IgD-negative memory B cell (primary cell): Measurements from ENCODE around the gene ZNF710. TPM values are rescaled to one million over a fixed set of nuclear protein-coding genes. Genes with fewer than 3 reads are reported as not detected.

Experiments
- H3K27ac Mint-ChIP-seq, 3 donors: one replicate each; pipeline ENCODE4 v1.8.0; 2020 to 2022; ENCODE audit warnings: mild to moderate bottlenecking in 3 of 3, mixed read lengths in 3 of 3, moderate library complexity in 1 of 3
- H3K27me3 Mint-ChIP-seq: one replicate; pipeline ENCODE4 v1.8.0; 2021; ENCODE audit warnings: mixed read lengths
- H3K36me3 Mint-ChIP-seq: one replicate; pipeline ENCODE4 v1.8.0; 2020; ENCODE audit warnings: mild to moderate bottlenecking, mixed read lengths
- H3K4me1 Mint-ChIP-seq, 3 donors: one replicate each; pipeline ENCODE4 v1.8.0; 2020 to 2022; ENCODE audit warnings: mixed read lengths in 3 of 3, mild to moderate bottlenecking in 1 of 3
- H3K4me3 Mint-ChIP-seq, 4 donors: one replicate each; pipeline ENCODE4 v1.8.0; 2020 to 2022; ENCODE audit warnings: mild to moderate bottlenecking in 4 of 4, mixed read lengths in 4 of 4, moderate library complexity in 3 of 4
- H3K9me3 Mint-ChIP-seq, 3 donors: one replicate each; pipeline ENCODE4 v1.8.0; 2020 to 2021; ENCODE audit warnings: mixed read lengths in 3 of 3, mild to moderate bottlenecking in 1 of 3
- polyA plus RNA-seq: library from polyadenylated mRNA; unstranded; fragments of 300-500 nt; fragmentation: Illumina TruSeq; gene quantifications from one replicate; pipeline ENCODE4 v1.2.3, GENCODE V29; 2021

ZNF710 gene
- polyA plus RNA-seq, 1 donor from 2014 or later: 3.6 TPM

DNA sequence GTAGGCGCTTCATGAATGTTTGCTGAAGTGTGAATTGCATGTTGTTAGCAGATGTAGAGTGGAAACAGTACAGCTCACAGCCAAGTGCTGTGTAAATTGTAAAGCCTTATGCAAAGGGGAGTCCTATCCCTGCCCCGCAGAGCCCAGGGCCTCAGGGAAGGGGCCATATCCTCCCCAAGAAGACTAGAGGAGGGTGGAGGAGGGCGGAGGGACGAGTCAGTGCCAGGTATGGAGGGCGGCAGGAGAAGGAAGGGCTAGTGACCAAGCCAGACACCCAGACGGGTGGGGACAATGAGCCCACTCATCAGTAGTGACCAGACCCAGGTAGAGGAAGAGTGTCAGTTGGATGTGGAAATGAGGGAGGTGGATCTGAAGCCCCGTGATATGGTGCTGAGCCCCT is 45.2 kb downstream of the ZNF710 start:
- Mint-ChIP-seq H3K27ac (peak overlapping the region in 2 of 3 donors; percentile 69 to 85), H3K36me3 (peaks cover 1% of the 10 kb centered on the region), H3K9me3 (no peaks in the 10 kb centered on the region), H3K27me3 (no peaks in the 10 kb centered on the region), H3K4me1 (peaks cover 24 to 38% (median 32%) of the 10 kb centered on the region in 3 donors), H3K4me3 (peak overlapping the region in 3 of 4 donors; percentile 52 to 72 (median 53))

DNA sequence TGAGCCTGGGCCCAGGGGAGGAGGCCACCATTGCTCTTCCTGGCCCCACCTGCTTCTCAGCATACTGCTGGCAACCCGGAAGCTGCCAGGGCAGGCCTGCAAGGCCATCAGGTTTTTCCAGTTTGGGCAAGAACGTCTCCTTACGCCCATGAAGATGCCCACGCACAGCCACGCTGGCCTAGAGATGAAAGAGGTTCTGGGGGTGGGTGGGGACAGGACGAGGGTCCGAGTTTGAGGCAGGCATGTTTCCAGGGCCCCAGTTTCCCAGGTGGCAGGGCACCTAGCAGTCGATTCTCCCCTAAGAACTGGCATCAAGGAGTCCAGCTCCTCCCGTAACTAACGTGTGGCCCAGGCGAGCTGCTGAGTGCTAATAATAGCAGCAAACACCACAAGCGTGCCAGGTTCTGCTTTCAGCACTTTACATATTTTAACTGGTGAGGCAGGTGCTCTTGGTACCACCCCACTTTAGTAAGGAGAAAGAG is 45.8 kb downstream of the ZNF710 start:
- Mint-ChIP-seq H3K27ac (peak overlapping the region; percentile 14 to 85 (median 69)), H3K4me1 (peaks cover 24 to 38% (median 32%) of the 10 kb centered on the region in 3 donors), H3K27me3 (no peaks in the 10 kb centered on the region), H3K9me3 (no peaks in the 10 kb centered on the region), H3K4me3 (peak overlapping the region; percentile 23 to 87 (median 54)), H3K36me3 (peaks cover 1% of the 10 kb centered on the region)

DNA sequence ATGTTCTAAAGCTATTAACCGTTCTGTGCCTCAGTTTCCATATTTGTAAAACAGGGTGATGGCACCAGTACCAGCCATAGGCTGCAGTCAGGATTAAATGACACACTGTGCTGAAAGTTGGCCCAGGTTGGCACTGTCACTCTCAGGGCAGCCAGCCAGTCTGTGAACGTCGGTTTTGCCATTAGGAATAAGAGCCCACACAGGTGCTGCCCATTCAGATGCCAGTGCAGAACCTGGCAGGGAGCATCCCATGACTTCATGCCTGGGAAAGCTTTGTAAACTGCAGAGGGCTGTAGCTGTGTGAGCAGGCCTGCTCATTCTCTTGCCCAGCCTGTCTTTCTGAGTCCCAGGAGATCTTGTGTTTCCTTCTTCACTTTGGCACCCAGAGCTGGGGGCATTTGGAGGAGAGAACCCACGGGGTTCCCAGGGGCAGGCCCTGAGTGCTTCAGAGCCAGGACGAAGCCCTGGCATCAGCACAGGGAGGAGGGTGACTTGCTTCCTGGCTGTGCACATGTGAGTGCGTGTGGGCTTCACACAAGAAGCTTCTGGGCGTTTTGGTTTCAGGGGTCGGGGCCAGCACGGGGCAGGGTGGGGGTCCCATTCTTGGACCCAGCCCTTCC is 46.9 kb downstream of the ZNF710 start:
- Mint-ChIP-seq H3K4me3 (peak overlapping the region in 1 of 4 donors; percentile 3), H3K9me3 (no peaks in the 10 kb centered on the region), H3K27ac (no peak overlapping the region), H3K27me3 (no peaks in the 10 kb centered on the region), H3K4me1 (peaks cover 28 to 40% (median 33%) of the 10 kb centered on the region in 3 donors), H3K36me3 (peaks cover 4% of the 10 kb centered on the region)

DNA sequence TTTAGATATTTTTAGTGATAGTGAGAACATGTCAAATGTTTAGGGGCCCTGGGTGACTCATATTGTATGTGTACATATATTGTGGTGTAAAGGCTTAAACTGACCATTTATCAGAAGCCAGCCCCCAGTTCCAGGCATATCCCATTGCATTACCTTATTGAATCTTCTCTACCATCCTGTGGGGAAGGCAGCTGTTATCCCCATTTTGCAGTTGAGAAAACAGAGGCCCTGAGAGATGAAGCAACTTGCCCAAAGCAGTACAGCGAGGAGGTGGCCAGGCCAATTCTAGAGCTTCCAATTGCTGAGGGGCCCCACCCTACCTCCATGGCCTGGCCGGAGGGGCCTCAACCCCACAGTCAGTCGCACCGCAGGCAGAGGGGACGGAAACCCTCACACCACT is 47.9 kb downstream of the ZNF710 start:
- Mint-ChIP-seq H3K36me3 (peaks cover 4% of the 10 kb centered on the region), H3K27ac (peak overlapping the region in 1 of 3 donors; percentile 56), H3K27me3 (no peaks in the 10 kb centered on the region), H3K4me1 (peaks cover 28 to 40% (median 33%) of the 10 kb centered on the region in 3 donors), H3K9me3 (no peaks in the 10 kb centered on the region), H3K4me3 (peak overlapping the region in 1 of 4 donors; percentile 71)

DNA sequence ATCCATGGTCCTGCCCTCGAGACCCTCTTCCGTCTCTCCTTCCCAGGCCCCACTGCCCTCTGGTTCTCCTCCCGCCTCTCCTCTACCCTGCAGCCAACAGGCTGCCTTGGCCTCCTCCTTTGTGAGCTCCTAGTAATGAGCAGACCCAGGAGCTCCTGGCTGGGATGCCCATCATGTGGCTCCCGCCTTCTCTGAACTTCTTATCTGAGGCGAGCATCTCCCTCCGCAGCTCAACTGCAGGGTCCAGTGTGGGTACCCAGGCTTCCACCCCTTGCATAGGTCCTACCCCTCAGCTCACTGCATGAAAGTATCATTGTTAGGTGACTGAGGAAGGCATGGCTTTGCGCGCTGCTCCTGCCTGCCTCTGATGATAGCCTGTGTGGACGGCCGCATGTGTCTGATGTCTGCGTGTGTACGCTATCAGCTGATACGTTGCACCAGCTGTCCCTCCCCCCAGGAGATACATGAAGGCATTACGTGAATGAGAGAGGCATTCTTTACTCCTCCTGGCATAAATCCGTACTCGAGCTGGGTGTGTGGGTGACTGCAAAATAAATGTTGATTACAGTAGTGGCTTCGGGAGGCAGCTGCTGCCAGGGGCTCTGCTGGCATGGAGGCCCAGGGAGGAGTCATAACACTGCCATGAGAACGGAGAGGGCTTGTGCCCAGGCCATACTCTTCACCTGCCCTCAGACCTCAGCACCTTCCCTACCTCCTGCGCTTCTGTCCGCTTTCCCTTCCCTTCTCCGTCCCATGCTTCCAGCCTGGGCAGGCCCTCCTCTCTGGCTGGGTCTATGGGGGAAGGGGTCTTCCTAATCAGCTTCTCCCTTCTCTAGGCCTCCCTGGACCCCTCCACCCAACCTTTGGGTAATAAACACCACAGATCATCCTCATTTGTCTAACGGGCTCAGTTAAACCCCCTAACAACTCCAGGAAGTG is 48.8 kb downstream of the ZNF710 start:
- no peaks in the 10 kb centered on the region for H3K9me3 Mint-ChIP-seq
- peaks cover 4% of the 10 kb centered on the region for H3K36me3 Mint-ChIP-seq
- no peaks in the 10 kb centered on the region for H3K27me3 Mint-ChIP-seq
- H3K27ac Mint-ChIP-seq: peak overlapping the region in 1 of 3 donors; percentile 56
- H3K4me3 Mint-ChIP-seq: peak overlapping the region in 1 of 4 donors; percentile 23
- peaks cover 30 to 38% (median 36%) of the 10 kb centered on the region in 3 donors for H3K4me1 Mint-ChIP-seq

DNA sequence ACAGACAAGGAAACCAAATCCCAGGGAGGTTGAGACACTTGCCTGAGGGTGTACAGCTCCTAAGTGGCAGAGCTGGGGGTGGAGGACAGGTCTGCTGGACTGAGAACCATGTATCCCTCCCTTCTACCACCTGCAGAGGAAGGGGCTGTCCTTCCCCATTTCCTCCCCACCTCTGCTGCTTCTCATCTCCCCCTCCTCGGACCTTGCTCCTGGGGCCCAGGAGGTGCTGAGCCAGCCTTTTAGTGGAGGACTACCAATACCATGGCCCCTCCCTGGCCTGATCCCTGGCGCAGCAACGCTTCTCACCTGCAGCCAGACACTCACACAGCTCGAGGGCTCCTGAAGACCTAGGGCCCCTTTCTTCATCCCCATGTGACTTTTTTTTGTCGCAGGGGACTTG is 50.8 kb downstream of the ZNF710 start:
- peak overlapping the region in 1 of 4 donors; percentile 47 for H3K4me3 Mint-ChIP-seq
- peak overlapping the region in 1 of 3 donors; percentile 27 for H3K27ac Mint-ChIP-seq
- H3K9me3 Mint-ChIP-seq: no peaks in the 10 kb centered on the region
- H3K36me3 Mint-ChIP-seq: peaks cover 4% of the 10 kb centered on the region
- peaks cover 21 to 27% (median 24%) of the 10 kb centered on the region in 3 donors for H3K4me1 Mint-ChIP-seq
- H3K27me3 Mint-ChIP-seq: no peaks in the 10 kb centered on the region

DNA sequence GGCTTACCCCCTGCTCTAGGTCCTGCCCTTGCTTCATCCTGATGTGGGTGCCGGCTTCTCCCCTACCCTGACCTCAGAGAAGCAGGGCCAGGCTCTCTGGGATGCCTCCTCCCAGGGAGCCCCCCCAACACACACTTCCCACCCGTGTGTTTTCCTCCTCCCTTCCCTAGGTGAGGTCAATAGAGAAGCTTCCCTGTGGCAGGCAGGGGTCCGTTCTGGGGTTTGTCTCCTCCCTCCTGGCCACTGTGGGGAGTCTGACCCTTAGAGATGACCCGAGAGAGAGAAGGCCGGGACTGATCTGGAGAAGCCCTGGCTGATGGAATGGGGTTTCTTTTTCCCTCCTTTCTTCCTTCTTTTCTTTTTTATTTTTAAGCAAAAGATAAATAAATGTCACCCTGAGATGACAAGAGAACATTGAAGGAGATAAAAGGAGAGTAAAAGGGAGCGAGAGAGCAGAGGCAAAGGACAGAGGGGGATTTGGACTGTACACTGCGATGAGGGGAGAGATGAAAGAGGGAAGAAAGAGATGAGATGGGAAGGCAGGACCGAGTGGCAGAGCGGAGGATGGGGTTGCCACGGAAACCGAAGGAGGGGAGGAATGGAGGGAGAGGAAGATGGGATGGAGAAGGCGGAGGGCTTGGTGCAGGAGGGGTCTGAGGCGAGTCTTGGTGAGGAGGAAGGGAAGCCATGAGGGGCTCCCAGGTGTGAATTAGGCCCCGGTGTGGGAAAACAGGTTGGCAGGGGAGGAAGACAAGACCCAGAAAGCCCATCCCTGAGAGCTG is 52.8 kb downstream of the ZNF710 start:
- H3K4me1 Mint-ChIP-seq: peaks cover 26 to 30% (median 26%) of the 10 kb centered on the region in 3 donors
- H3K36me3 Mint-ChIP-seq: peaks cover 4% of the 10 kb centered on the region
- no peak overlapping the region for H3K4me3 Mint-ChIP-seq
- no peaks in the 10 kb centered on the region for H3K27me3 Mint-ChIP-seq
- H3K27ac Mint-ChIP-seq: no peak overlapping the region
- no peaks in the 10 kb centered on the region for H3K9me3 Mint-ChIP-seq

DNA sequence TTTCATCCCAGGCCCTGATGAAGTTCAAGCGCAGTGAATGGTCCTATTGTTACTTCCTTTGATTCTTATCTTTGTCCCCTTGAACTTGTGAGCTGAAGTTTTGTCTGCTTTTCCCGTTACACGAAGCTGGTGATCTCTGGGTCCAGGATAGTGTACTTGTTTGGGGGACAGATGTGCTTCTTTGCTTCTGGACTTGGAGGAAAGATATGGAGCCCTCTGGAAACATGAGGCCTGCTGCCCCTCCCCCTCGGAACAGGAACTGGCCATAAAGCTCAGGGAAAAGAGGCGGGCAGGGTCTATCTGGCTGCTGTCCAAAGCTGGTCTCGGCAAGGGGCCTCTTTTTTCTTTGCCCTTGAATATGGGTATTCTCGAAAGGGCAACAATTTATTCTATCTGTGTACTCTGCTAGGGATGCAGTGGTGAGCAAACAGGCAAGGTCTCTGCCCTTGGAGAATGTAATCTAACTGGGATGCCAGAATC is 53.5 kb downstream of the ZNF710 start:
- Mint-ChIP-seq H3K36me3 (peaks cover 3% of the 10 kb centered on the region), H3K27ac (peak overlapping the region in 1 of 3 donors; percentile 53), H3K4me1 (peaks cover 31 to 34% (median 33%) of the 10 kb centered on the region in 3 donors), H3K27me3 (no peaks in the 10 kb centered on the region), H3K4me3 (no peak overlapping the region), H3K9me3 (no peaks in the 10 kb centered on the region)

DNA sequence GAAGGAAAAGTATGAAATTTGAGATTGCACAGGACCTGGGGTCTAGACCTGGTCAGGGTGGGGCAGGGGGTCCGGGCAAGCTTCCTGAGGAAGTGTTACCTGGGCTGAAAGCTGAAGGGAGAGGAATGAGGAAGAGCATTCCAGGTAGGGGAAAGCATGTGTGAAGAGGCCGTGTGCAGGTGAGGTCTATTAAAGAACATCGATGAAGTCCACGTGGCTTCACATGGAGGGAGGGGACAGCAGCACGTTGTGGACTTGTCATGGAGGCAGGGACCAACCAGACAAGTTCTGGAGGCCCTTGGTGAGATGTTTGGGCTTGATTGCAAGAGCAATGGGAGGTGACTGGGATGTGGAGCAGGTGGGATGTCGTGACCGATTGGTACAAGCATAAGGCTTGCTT is 54.1 kb downstream of the ZNF710 start:
- H3K9me3 Mint-ChIP-seq: no peaks in the 10 kb centered on the region
- peak overlapping the region in 1 of 3 donors; percentile 68 for H3K27ac Mint-ChIP-seq
- H3K4me1 Mint-ChIP-seq: peaks cover 31 to 39% (median 36%) of the 10 kb centered on the region in 3 donors
- H3K36me3 Mint-ChIP-seq: peaks cover 3% of the 10 kb centered on the region
- peak overlapping the region in 1 of 4 donors; percentile 12 for H3K4me3 Mint-ChIP-seq
- no peaks in the 10 kb centered on the region for H3K27me3 Mint-ChIP-seq

DNA sequence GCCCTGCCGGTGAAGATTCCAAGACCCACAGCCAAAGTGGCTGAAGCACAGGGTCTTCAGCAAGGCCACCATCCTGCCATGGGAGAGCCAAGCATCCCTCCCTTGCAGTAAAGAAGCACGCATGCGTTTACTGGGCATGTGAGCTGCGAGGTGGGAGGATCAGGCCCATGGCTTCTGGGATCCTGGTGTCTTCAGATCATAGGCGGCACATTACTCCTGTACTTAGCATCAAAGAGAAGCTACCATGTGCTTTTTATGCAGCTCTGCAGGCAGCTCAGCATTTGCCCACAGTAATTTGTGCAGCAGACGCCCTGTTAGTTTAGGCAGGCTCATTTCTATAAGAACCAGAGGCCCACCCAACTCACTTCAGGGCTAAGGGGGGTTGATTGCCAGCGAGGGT is 55.4 kb downstream of the ZNF710 start:
- Mint-ChIP-seq H3K27me3 (no peaks in the 10 kb centered on the region), H3K36me3 (peaks cover 3% of the 10 kb centered on the region), H3K4me1 (peaks cover 36 to 40% (median 40%) of the 10 kb centered on the region in 3 donors), H3K9me3 (no peaks in the 10 kb centered on the region), H3K27ac (peak overlapping the region in 2 of 3 donors; percentile 65 to 94), H3K4me3 (peak overlapping the region in 1 of 4 donors; percentile 58)

DNA sequence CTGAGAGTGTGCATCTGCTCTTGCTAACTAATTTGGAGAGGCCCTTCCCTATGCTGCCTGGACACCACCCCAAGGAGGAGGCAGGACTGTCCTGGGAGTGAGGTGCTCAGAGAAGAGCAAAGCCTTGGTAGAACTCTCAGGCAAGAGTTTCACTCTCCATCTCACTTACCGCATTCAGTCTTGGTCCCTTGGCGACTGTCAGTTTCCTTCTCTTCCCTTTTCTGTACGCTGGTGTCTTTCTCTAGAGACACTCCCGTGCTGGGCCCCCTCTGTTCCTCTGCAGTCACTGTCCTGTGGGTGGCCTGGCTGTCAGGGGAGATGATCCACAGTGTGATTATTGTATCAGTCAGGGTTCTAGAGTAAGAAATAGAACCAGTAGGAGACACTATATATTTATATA is 57.2 kb downstream of the ZNF710 start:
- no peaks in the 10 kb centered on the region for H3K9me3 Mint-ChIP-seq
- peak overlapping the region in 3 of 4 donors; percentile 76 to 90 (median 84) for H3K4me3 Mint-ChIP-seq
- H3K4me1 Mint-ChIP-seq: peaks cover 38 to 49% (median 46%) of the 10 kb centered on the region in 3 donors
- peak overlapping the region; percentile 98 to 100 (median 98) for H3K27ac Mint-ChIP-seq
- no peaks in the 10 kb centered on the region for H3K36me3 Mint-ChIP-seq
- H3K27me3 Mint-ChIP-seq: no peaks in the 10 kb centered on the region

DNA sequence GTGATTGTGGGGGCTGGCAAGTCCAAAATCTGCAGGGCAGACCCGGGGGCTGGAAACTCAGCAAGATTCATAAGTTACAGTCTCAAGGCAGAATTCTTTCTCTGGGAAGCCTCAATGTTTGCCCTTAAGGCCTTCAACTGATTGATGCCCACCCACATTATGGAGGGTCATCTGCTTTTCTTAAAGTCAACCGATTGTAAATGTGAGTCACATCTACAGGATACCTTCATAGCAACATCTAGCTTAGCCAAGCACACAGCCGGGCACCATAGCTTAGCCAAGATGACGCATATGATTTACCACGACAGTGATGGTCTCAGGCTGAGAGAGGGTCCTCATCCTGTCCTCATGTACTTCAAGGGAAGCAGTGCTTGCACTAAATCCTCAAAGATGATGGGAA is 57.7 kb downstream of the ZNF710 start:
- peak overlapping the region; percentile 98 to 100 (median 98) for H3K27ac Mint-ChIP-seq
- H3K36me3 Mint-ChIP-seq: no peaks in the 10 kb centered on the region
- no peaks in the 10 kb centered on the region for H3K27me3 Mint-ChIP-seq
- H3K4me3 Mint-ChIP-seq: peak overlapping the region in 3 of 4 donors; percentile 76 to 92 (median 84)
- peaks cover 43 to 54% (median 50%) of the 10 kb centered on the region in 3 donors for H3K4me1 Mint-ChIP-seq
- no peaks in the 10 kb centered on the region for H3K9me3 Mint-ChIP-seq

DNA sequence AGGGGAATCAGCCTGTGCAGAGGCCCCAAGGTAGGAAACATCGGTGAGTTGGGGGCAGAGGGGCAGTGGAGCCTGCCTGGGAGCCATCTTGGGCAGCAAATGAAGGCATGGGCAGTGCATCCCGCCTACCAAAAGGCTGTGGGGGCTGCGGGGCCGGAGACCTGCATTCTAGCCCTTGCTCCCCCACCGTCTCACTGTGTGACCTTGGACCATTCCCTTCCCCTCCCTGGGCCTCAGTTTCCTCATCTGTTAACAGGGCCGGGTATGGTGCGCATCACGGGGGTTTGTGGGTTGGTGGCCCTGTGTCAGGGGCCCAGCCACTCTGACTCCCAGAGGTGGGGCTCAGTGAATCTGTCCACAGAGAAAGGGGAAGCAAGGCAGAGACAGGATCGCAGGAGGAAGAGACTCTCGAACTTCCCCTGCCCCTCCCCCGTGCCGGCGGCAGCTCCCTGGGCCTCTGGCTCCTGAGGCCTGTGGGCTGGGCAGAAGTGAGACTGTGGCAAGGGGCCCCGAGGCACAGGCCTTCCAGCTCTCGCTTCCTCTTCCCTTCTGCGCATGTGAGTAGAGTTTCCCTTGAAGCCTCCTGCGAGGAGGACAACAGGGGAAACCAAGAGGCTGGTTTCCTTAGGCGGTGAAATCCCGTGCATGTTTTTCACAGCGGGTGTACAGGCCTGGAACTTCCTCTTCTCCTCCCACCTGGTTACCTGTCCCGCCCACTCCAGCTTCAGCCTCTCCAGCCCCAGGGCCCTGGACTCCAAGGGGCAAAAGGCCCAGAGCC is 58.3 kb downstream of the ZNF710 start:
- peaks cover 46 to 59% (median 55%) of the 10 kb centered on the region in 3 donors for H3K4me1 Mint-ChIP-seq
- H3K27ac Mint-ChIP-seq: peak overlapping the region; percentile 98 to 100 (median 98)
- peak overlapping the region; percentile 72 to 92 (median 82) for H3K4me3 Mint-ChIP-seq
- H3K27me3 Mint-ChIP-seq: no peaks in the 10 kb centered on the region
- H3K36me3 Mint-ChIP-seq: no peaks in the 10 kb centered on the region
- no peaks in the 10 kb centered on the region for H3K9me3 Mint-ChIP-seq
